GM21515 (cell line): ENCODE measurements around the gene GRIN2A.

Experiments
- ATAC-seq: cut with Tn5 transposase; IDR thresholded peaks from one replicate; pipeline ENCODE4 v1.9.1; 2021; ENCODE audit not compliant: unreplicated experiment

The GRIN2A gene

DNA sequence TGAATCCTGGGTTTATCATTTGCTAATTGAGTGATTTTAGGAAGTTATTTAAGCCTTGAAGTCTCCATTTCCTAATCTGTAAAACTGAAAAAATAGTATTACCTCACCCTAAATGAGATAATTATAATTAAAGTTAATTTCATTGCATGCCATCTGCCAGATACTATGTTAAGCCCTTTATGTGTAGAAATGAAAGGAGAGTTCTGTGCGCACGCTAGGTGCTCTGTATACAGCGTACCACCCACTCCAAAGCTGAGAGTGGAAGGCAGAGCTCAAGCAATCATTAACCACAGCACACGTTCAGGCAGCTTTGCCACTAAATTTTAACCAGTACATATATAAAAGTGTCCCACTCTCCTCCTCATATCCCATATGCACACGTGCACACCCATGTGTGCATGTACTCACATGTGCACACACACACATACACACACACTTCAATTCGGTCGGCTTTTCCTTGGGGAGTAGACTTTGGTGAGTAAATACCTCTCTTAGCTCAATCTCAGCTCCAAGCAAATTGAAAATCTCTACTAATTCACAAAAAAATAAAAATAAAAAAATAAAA, 204.8 kb downstream of the GRIN2A start:
- no peak for ATAC-seq

DNA sequence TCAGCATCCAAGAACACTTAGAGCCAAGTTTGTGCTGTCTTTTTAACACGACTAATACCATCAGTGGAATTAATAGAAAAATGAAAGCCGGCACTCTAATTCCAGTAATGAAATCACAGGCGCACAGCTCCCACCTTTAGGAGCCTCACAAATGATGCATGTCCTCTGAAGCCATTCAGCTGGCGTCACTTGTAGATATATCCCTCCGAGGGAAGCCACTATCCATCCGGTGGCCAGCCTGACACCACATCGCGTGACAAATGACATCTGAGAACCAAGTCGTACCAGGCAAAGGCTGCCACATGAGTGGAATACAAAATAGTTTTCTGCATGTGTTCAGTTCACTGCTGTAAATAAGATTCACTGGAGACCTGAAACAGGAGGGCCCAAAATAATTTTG, 205.6 kb downstream of the GRIN2A start:
- ATAC-seq = no peak

DNA sequence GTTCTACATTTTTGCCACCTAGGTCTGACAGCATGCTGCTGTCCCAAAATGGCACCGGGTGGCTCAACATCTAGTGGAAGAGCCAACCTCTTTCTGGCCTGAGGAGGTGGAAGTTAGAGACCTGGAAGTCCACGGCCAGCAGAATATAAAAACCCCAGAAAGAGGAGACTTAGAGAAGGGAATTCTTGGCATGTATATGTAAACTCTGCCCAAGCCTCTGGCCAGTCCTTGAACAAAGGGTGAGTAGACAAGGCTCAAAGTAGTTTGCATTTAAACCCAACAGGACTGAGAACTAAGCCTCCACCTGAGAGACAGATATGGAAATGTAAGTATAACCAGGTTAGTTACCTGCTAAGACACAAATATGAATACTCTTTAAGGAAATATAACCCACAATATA, 210.3 kb downstream of the GRIN2A start:
- no peak for ATAC-seq

DNA sequence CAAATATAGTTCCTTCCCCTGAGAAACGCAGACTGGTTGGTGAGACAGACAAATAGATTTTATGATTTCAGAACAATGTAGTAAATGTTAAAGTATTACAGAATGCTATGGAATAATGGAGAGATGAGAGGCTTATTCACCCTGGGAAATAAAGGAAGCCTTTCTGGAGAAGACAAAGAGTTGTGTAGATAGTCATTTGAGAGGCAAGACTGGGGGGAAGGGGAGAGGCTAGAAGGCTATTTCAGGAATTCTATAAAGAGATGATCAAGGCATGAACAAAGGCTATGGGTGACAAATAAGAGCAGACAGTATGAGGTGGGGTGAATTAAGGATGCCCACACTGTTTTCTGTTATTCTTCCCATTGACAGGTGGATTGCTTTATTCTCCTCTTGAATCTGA, 211.4 kb downstream of the GRIN2A start:
- ATAC-seq = no peak

DNA sequence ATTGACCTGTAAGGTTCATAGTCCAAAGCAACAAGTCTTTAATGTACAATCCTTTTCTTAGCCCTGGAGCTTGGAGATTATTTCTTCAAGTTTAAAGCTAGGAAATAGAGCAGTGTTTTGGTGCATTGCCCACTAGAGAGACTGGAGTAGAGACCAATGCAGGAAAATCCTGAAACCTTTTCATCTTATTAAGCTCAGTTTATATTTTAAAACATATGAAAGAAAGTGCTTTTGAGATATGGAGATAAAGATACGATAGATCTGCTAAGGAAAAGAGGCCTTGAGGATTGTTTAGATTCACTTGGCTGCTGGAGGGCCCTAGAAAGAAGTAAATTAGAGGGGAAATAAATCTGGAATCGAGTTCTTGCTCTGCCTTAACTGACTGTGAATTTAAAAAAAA, 212.0 kb downstream of the GRIN2A start:
- no peak for ATAC-seq

DNA sequence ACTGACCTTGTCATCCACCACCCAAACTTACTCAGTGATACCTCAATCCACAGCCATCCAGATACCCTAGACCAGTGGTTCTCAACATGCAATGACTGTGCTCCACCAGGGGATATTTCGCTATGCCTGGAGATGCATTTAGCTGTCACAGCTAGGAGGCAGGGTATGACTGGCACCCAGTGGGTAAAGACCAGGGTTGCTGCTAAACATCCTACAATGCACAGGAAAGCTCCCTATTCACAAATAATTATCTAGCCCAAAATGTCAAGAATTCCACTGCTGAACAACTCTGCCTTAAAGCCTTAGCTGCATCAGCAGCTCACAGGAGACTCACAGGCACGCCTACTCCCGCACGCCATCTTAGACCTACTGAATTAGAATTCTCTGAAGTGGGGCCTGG, 212.6 kb downstream of the GRIN2A start:
- no peak for ATAC-seq

DNA sequence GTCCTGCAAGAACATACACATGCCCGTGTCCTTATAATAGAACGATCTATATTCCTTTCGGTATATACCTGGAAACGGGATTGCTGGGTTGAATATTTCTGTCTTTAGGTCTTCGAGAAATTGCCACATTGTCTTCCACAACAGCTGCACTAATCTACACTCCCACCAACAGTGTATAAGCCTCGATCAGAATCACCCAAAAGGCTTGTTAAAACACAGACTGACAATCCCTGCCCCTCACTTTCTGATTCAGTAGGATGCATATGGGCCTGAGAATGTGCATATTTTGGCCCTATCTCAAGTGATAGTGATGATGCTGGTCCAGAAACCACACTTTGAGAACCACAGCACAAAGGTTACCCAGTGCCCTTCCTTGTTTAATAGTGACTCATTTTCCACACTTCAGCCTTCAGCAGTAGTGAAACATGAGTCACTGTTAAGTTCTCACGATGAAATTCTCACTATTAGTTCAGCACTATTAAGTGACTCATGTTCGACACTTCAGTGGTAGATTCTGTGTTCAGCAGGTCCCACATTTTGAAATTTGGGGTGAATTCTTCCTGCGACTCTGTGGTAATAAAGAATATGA, 215.6 kb downstream of the GRIN2A start:
- peak; percentile 72 for ATAC-seq

DNA sequence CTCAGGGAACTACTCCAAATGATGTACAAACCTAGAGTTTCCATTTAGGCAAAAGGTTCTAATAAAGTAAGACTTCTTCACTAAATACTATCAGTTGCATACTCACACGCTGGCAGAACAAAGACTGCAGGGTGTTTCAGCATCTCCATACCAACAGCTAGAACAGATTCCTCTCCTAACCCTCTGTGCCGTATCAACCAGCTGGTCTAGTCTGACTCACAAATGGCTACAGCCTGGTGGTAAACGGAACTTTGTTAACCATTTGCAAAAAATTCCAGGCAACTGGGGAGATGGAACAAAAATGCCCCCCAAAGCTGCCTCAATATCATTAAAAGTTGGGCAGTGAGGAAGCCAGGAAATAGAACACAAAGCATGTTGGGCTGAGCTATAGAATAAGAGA, 217.1 kb downstream of the GRIN2A start:
- no peak for ATAC-seq

DNA sequence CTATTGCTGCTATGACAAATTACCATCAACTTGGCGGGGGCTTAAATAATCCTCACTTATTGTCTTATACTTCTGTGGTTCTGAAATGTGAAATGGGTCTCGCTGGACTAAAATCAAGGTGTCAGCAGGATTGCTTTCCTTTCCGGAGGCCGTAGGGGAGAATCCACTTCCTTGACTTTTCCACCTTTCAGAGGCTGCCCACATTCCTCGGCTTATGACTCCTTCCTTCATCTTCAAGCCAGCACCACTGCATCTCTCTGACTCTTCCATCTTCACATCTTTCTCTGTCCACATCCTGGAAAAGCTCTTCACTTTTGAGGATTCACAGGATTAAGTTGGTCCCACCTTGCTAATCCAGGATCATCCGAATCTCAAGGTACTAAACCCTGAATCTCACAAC, 217.8 kb downstream of the GRIN2A start:
- ATAC-seq = no peak

DNA sequence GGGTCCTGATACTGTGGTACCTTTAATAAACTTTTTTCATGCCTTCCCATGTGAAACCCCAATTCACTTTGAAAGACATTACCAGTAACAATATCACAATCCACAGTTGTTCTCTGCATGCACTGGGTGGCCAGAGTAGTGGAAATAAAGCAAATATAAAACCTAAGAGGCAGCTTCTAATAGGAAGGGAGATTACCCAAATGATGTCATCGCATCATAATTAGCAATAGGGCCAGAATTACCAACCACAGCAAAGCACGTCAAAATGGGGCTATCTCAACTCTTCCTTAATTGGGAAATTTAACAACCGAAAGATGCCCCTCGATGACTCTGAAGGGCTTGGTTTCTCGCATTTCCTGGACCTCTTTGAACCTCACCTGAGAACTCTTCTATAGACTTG, 224.8 kb downstream of the GRIN2A start:
- no peak for ATAC-seq

DNA sequence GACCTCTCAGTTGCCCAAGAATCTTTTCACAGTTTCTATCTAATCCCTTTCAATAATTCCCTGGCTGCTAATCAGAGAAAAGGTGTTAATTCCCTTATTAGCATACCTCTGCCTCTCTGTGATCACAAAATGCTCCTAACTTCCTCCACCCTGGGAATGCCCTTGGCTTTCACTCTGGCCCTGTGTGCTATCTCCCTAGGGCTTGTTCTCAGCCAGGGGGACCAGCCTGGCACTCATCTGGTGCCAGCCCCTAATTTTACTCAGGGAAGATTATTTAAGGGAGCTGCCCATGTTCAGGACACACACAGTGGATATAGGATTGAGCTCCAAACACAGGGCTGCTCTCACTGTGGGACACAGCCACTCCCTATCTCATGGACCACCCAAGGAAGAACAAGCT, 225.2 kb downstream of the GRIN2A start:
- ATAC-seq = no peak

DNA sequence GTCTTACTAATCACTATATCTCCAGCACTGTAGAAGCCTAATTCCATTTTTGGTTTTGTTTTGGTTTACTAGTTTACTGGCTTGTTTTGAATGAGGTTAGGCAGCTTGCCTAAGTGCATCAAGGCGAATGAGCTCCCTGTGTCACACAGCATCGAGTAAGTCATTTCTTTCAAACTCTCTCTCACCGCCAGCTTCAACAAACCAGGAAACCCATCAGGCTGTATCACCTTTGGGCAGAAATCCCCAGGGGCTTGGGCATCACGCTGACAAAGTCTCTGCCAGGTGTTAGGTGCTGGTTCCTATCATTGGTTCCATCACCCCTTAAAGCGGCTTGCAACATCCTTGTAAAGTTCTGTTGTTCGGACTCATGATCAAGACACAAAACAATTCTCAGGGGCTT, 226.6 kb downstream of the GRIN2A start:
- no peak for ATAC-seq

DNA sequence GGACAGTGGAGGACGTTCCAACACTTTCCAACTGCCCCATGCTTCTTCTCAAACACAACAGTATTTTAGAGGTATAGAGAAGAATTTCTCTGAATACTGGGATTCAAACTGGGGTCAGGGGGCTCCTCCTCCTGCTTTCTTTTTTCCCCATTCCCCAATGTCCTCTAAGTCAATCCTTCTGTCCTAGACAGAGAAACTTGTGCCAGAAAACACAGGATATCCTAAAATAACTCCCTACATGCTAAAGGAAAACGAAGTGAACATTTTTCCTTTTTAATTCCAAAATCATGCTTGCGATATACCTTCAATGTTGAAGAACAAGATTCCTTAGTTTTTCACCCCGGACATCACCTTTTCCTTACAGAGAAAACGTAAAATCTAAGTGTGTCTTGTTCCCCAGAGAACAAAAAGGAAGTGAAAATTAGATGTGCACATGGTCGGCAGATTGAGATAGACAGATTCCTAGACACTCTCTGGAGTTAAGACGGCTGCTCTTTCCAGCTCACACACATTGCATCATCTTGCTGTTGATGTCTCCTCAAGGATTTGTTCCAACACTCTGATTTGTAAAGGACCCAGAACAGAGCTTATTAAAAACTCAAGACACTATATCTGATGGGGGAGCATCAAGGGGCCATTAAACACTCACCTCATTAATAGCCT, 228.2 kb downstream of the GRIN2A start:
- no peak for ATAC-seq

DNA sequence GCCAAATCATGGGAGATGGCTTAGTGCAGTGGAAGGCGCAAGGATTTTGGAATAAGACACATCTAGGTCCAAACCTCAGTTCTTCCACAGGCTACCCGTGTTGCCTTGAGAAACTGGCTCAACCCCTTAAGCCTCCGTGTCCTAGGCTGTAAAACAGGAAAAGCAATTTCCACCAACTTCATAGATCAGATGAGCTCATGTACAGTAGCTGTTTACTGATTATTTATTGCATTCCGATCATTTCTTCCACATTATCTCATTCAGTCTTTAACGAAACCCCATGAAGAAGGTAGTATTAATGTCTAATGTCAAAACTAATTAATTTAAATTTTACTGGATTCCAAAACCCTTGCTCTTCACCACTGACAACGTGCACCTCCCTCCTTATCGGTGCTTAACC, 231.6 kb downstream of the GRIN2A start:
- ATAC-seq = no peak

DNA sequence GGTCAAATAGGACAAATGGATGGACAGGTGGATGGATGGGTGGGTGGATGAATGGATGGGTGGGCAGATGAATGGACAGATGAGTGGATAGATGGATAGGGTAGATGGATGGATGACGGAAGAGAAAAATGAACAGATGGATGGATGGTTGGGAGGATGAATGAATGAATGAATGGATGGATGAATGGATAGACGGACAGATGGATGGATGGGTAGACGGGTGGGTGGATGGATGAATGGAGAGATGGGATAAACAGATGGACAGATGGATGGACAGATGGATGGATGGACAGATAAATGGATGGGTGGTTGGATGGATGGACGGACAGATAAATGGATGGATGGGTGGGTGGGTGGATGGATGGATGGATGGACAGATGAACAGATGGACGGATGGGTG, 232.8 kb downstream of the GRIN2A start:
- no peak for ATAC-seq

DNA sequence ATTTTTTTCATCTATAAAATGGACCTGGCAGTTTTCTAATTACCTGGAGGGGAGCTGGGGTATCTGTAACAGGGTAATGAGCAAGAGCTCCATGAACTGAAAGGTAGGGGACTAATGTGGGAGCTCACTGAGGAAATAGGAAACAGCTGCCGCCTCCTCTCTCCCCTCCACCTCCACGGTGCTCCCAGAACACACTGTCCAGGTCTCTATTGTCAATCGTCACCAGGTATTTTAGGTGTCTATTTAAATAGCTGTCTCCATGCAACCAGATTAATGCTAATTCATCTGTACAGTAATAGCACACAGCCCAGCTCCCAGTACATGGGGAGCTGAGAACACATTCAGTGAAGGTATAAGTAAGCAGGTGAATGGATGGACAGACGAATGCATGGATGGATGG, 233.3 kb downstream of the GRIN2A start:
- ATAC-seq = no peak

DNA sequence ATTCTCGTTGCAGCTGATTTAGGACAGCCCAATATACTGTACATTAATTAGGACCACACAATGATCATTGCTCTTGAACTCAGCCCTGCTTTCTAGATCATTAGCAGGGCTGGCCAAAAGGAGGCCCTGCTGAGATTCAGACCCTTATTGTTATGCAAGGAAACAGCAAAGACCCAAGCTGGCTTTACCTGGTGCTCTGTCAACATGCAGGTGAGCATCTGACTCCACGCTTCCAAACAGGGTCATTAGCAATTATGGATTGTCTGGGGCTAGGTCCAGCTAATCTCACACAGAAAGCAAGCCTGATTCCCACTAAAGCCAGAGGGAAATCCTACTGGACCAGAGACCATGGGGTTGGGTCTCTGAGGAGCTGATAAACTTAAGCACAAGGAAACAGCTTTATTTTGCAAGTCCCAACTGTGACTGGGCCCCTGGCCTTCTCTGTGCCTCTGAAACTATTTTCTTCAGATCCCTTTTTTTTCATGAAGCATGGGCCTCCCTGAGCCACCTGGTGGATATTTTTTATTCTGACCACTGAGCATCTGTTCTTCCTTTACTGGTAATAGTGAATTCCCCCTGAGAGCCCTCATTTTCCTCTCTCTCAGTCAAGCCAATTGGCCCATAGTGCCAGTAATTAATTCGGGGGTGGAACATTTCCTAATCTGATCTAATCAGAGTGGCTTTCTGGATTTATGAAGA, 236.1 kb downstream of the GRIN2A start:
- no peak for ATAC-seq

DNA sequence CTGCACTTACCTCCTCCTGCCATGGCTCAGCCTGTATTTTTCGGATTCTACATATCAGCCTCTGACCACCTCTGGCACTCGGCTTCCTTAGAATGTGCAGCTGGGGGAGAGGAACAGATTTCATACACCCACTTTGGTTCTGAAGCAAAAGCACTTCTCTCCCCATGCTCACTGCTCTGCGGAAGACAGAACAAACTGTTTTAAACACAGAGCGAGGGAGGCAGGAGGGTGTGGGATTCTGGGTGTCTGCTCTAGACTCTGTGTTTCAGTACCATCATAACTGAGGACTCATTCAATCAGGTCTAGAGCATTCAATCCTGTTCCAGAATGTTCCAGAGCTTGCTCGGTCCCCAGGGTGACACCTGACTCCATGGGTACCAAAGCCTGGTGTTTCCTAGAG, 239.1 kb downstream of the GRIN2A start:
- ATAC-seq = no peak

DNA sequence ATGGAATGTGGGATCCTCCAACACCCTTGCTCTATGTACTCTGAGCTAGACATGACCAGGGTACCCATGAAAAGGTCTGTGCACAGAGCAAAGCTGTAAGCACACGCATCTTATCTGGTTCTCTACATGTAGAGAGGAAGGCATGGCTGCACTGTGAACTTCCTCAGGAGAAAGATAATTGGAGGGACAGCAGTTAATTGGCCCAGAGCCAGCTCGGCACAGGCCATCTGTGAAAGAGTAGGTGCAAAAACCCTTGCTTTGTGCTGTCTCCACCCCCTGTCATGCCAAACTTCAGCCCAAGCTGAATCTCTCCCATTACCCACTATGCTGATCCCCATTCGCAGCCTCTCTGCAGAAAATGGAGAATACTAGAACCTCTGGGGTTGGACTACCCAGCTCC, 241.0 kb downstream of the GRIN2A start:
- no peak for ATAC-seq

DNA sequence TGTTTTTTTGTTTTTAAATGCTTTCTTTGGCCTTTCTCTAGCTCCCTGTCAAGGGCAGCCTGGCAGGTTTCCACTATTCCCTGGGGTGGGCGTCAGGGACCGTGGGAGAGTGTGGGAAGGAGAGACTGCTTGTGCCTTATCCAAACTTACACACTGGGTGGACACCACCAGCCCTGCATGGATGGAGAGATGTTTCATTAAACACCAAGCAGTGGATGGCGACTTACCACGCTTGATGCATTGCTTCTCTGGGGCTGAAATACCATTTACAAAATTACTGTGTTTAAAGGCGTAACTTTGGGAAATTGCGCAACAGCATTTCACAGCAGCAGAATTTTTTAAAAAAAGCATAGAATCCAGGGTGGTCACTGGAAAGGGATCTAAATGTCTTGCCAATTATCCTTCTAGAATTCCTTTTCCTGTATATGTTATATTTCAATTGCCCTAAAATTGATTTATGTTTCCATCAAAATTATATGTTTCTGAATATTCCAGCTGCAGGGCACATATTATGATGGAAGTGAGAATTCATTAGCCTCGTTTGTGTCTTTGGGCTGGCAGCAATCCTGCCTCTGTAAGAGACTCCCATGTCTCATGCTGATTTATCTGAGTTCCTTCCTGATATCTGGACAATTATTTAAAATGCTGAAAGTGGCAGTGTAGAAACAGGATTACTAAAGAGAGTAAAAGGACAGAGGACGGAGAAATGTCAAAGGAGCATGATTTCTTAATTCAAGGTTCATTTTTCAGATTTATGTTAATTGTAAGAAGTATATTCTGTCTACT, 247.3 kb downstream of the GRIN2A start:
- no peak for ATAC-seq

DNA sequence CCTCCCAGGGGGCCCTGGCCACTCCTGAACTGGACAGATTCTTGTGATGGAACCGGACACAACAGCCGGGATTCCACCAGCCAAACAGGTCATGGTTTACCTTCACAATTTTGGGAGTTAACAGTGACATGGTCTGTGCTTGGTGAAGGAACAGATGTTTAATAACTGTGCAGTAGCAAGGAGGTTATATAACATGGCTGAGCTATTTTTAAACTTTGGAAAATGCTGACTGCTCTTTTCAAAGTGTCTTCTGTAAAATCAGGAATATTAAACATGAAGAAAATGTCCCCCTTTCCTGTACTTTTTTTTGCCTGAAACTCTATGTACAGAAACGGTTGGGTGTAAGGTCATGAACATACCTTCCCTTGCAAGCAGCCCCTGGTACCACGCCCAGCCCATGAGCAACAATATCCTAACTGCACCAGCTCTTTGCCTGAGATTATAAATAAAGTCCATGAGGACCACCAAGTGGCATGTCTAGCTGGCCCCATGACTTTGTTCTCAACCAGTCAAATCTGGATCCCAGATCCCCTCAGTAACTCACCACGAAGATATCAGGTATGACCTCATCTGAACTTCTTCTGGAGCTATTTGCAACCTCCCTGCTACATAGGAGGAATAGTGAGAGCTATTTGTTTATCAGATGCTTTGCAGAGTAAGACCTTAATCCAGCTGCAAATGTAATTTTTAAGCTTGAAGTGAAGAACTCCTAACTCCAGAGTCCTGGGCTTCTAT, 249.1 kb downstream of the GRIN2A start:
- no peak for ATAC-seq
